ENCODE data around the gene FHIT. TPM values are rescaled to one million over a fixed set of nuclear protein-coding genes. Genes with fewer than 3 reads are reported as not detected.

FHIT gene
- total RNA-seq, 1 experiment from 2014 or later, result 7.8 TPM

DNA sequence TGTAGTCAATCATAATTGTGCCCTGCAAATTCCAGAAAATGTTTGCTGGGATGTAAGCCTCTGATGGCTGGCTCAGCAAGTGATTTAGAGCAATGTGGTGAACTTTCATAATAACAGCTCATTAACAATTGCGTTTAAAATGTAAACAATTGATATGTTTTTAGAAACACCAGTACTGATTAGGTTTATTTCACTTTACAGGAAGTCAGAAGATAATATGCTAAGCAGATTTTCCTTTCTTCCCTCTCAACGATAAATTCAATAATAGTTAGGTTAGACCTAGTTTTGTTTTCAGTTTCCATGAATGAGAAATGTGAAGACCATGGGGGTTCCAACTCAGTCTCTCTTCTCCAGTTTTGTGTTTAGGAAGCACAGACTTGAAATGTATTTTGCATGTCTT lies 71.0 kb downstream of the FHIT start:
- in situ Hi-C loops (cut with HindIII; ENCODE audit: low sequenced_read_pairs), result no loop called here

DNA sequence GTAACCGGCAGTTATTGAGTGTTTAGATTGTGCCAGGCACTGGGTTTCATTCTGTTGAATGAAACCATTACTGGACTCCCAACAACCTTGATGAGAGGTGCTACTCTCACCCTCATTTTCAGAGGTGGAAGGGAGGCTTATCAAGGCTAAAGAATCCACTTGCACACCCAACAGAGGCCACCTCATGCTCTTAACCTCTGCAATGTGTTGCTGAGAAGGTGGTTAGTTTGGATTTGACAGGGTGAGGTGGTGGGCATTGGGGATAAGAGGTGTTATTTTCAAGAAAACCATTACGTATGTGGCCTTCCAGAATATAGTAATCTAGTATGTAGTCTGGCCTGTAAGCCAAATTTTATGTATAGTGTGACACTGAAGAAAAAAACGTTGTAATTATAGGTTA lies 73.1 kb downstream of the FHIT start:
- no peak for DNase-seq (ENCODE audit: low spot score)
- in situ Hi-C loops (cut with HindIII; ENCODE audit: low sequenced_read_pairs), result no loop called here

More for the DNA sequence above, 71.0 kb downstream of the FHIT start:
- DNase-seq (ENCODE audit: low spot score), result no peak

DNA sequence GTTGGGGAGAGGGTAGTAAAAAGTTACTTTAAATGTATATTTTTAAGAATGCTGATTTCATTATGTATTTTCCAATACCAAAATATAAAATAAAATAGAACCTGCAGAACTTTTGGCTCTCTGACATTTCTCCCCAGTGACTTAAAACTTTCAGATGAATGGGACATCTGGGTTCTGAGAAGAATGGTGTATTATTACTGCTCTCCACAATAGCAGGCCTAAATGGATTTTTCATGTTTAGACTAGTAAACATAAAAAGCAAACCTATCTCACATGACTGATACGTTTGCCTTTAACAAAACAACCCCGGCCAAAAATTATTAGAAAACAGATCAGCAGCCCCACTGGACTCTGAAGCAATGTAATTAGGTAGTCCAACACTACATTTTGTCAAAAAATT lies 73.8 kb downstream of the FHIT start:
- in situ Hi-C loops (cut with HindIII; ENCODE audit: low sequenced_read_pairs), result no loop called here

DNA sequence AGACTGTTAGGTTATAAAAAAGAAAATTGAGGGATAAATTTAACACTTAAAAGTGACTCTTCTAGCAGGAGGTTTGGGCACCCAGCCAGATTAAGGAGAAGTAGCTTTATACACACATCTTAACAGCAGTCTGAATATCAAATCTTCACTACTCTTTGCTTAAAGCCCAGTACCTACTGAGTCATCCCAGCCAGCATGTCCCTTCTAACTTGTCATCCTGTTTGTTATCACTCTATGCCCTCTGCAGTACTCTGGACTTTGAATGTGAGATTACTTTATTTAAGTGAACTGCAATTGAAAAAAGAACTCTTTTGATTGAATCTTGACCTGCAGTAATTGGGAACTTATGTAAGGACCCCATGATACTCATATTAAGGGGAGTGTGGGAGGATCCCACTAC lies 77.6 kb downstream of the FHIT start:
- no peak for DNase-seq (ENCODE audit: low spot score)

More for the DNA sequence above, 73.8 kb downstream of the FHIT start:
- DNase-seq (ENCODE audit: low spot score), result no peak

DNA sequence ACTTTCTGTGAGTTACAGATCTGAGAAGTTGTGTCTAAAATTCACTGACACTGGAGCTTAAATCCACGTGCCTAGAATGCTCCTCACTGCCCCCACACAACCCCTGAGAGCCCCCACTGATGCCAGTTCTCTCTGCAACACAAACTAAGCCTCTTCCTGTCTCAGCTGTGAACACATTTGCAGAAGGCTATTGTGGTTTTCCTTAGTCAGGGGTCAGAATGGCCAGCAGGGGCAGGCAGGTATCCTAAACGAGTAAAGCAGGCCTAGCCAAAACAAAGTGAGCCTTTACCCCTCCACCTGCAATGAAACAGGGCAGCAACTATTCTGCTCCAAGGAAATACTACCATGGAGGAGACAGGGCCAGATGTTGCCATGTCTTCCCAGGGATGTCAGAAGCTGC lies 78.6 kb downstream of the FHIT start:
- no peak for DNase-seq (ENCODE audit: low spot score)

More for the DNA sequence above, 77.6 kb downstream of the FHIT start:
- in situ Hi-C loops (cut with HindIII; ENCODE audit: low sequenced_read_pairs), result no loop called here

DNA sequence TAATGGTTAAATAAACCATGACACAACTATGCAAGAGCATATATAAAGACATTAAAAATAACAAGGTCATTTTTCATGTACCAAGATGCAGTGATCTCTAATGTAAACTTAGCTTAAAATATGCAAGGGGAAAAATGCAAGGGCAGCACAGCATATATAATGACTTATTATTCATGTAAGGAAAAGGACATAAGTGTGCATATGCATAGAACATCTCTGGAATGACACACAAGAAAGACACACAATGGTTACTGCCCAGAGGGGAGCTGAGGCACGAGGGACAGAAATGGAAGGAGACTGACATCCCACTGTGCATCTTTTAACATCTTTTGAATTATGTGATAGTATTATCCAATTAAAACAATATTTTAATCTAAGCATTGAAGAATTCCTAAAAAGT lies 79.0 kb downstream of the FHIT start:
- in situ Hi-C loops (cut with HindIII; ENCODE audit: low sequenced_read_pairs), result no loop called here
- no peak for DNase-seq (ENCODE audit: low spot score)

More for the DNA sequence above, 78.6 kb downstream of the FHIT start:
- in situ Hi-C loops (cut with HindIII; ENCODE audit: low sequenced_read_pairs), result no loop called here

DNA sequence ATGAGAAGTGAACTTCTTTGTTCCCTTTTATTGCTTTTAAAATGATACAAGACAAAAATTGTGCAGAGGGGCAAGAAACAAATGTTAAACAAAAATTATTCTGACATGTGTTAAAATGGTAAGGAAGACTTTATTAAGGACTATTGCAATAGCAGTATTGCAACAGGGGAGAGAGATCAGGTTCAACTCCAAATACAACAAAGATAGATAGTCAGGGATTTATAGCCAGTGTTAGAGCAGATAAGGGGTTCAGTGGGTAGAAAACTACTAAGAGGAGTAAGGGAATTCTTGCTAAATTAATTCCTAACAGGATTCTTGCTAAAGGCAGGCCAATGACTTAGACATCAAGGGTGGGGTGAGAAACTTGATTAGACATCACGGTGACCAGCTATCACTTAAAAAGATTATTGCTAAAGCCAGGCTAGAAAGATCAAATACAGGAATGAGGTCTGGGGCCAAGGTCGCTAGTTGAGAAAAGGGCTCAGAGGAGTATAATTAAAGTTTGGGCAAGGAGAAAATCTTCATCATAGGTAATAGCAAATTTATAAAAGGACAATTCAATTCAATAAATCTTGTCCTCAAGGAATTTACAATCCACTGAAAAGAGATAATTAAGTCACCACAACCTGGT lies 81.5 kb downstream of the FHIT start:
- DNase-seq (ENCODE audit: low spot score), result no peak
- in situ Hi-C loops (cut with HindIII; ENCODE audit: low sequenced_read_pairs), result no loop called here

DNA sequence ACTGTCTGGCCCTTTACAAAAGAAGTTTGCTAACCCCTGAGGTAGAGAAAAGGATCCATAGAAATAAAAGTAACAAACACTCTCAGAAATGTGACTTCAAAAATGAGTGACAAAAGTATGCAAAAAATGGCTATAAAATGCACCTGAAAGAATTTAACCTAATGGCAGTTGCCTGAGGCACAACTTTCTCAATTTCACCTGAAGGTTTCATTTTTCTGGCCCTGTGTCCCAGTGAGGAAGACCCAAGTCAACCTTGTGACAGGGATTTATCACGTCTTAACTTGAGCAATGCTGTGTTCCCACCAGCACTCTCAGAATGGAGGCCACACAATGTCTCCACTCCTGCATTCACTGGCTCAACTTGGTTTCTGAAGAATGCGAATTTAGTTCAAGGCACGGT lies 83.0 kb downstream of the FHIT start:
- in situ Hi-C loops (cut with HindIII; ENCODE audit: low sequenced_read_pairs), result no loop called here
- DNase-seq (ENCODE audit: low spot score), result no peak

DNA sequence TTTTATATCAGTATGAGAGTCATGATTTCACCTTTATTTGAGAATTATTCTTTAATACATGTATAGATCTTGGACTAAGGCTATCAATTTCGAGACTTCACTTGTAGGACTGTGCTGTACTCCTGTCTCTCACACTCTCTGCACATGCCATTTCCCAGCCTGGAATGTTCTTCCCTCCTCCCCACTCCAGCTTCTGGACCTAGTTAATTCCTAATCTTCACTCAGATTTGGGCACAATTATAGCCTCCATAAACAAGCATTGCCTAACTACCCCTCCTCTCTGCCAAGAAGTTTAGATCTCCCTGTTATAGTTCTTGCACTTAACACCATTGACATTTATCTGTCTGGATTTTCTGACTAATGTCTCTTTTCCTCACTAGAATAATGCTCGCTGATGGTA lies 88.3 kb downstream of the FHIT start:
- in situ Hi-C loops (cut with HindIII; ENCODE audit: low sequenced_read_pairs), result no loop called here
- DNase-seq (ENCODE audit: low spot score), result no peak

DNA sequence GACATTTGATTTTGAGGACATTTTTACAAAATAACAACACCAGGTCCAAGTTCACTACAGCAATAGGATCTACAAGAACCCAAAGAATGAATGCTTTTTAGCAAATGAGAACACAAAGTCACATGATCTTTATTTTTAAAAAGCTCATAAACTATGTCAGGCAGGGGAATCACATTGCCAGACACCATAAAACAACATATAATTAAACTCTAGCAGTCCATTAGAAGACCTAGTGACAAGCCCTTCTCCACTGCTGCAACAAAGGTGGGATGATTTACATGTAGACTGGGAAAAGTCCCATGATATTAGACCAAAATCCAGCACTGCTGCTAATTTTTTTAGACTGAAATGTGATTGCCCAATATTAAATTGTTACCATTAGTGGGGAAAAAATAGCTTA lies 92.6 kb downstream of the FHIT start:
- DNase-seq (ENCODE audit: low spot score), result no peak
- in situ Hi-C loops (cut with HindIII; ENCODE audit: low sequenced_read_pairs), result no loop called here

DNA sequence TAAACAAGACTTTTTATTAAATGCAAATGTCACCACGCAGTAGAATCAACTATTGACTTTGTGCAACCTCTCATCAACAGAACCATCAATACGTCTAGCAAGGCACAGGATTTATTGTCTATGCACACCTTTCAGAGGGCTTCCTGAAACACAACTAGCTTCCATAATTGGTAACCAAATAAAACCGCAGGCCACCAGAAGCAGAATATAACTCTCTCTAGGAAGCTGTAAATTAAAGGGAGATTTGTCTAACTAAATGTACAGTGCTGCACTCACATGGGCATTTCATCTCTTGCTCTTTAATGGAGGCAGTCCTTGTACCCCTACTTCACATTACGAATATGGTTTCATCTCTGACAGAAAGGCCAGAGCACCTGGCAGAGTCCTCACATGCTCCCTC lies 93.0 kb downstream of the FHIT start:
- DNase-seq (ENCODE audit: low spot score), result no peak
- in situ Hi-C loops (cut with HindIII; ENCODE audit: low sequenced_read_pairs), result no loop called here

DNA sequence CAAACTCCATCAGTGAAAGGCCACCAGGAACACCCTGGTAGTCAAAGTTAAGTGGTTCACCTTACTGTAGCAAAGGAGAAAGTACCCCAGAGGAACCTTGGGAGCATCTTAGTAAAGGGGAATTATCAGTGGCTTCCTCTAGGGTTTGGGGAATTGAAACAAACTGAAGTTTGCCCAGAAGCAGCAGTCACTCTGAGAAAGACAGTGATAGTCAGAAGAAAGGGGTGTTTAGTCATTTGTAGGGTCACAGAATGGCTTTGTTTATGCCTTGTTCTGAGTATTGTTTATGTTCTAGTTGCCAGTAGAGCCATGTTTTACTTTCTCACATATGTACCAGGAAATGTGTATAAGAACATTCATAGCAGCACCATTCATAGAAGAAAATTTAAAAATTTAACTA lies 93.8 kb downstream of the FHIT start:
- in situ Hi-C loops (cut with HindIII; ENCODE audit: low sequenced_read_pairs), result no loop called here
- DNase-seq (ENCODE audit: low spot score), result no peak

DNA sequence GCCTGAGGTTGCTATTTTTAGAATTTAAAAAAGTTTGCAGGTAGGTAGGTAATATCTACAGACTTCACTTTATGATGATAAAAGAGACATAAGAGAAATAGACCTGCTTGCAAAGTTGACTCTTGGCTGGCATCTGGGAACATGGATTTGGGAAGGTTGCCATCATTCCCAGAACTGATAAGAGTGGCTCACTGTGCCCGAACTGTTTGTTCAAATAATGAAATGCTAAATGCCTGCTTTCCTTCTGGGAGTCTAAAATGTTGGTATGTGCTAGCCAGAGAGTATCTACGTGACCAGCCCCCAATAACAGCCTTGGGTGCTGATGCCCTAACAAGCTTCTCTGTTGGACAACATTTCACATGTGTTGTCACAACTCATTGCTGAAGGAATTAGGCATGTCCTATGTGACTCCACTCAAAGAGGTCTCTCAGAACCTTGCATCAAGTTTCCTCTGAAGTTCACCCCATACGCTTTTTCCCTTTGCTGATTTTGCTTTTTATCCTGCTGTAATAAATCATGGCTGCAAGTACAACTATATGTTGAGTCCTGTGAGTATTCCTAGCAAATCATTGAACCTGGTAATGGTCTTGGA lies 95.5 kb downstream of the FHIT start:
- peak; percentile 17 for DNase-seq (ENCODE audit: low spot score)
- in situ Hi-C loops (cut with HindIII; ENCODE audit: low sequenced_read_pairs), result no loop called here

DNA sequence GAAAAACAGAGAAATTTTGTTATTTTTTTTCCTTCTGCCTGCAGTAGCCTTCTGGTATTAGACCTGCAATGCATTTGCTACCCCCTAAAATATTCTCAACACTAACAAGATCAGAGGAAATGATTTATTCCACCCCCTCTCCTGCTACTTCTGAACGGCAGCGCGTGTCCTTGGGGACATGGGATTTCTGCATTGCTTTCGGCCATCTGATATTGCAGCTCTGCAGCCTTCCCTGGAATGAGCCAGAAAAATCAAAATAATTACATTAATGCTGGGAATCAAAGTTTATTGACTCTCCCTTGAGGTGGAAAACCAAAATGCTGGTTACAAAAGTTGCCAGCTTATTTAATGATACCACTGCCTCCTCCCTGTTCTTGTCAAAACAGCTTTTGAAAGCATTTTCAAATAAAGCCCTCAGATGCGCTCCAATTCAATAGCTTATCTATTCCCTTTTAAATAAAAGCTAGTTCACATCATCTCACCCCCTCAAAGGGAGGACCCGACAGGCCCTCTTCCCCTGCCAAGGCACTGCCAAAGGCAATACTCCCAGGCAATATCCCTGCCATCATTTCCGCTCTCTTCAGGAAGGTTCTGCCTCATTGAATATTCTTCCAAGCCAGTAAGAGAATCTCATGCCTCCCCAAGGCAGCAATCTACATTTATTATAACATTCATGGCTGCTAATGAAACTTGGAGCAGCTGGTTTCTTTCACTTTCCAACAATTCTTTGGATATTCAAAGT lies 96.6 kb downstream of the FHIT start:
- in situ Hi-C loops (cut with HindIII; ENCODE audit: low sequenced_read_pairs), result no loop called here
- no peak for DNase-seq (ENCODE audit: low spot score)

DNA sequence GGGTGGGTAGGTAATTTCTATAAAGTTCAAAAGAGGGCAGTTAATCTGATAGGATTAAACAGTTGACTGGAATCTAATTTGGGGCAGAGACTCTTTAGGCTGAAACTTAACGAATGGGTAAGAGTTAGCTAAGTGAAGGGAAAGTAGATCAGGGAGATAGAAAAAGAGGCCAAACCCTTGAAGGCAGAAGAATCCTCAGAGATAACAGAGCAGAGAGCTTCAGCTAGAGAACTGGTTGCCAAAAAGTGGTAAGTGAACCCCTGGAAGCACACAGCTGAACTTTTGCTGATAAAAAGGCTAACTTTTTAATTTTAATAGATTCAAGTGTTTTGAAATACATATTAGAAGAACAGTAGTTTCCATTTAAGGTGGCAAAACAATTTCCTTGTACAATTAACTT lies 99.2 kb downstream of the FHIT start:
- no peak for DNase-seq (ENCODE audit: low spot score)
- in situ Hi-C loops (cut with HindIII; ENCODE audit: low sequenced_read_pairs), result no loop called here

DNA sequence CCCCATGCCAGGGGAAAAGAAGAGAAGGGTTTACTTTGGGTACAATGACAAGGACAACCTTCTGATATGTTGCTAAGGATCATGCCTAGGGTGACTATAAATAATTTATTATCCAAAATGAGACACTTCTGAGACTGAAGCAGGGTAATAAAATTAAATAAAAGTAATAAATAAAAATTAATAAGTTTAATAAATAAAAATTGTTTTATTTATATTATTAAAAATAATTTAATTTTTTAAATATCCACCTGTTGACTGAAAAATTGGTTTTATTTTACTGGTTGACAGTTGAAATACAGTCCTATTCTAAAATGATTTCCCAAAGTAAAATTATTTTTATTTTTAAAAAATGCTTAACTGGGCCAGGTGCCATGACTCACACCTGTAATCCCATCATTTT lies 102.0 kb downstream of the FHIT start:
- in situ Hi-C loops (cut with HindIII; ENCODE audit: low sequenced_read_pairs), result no loop called here
- no peak for DNase-seq (ENCODE audit: low spot score)

DNA sequence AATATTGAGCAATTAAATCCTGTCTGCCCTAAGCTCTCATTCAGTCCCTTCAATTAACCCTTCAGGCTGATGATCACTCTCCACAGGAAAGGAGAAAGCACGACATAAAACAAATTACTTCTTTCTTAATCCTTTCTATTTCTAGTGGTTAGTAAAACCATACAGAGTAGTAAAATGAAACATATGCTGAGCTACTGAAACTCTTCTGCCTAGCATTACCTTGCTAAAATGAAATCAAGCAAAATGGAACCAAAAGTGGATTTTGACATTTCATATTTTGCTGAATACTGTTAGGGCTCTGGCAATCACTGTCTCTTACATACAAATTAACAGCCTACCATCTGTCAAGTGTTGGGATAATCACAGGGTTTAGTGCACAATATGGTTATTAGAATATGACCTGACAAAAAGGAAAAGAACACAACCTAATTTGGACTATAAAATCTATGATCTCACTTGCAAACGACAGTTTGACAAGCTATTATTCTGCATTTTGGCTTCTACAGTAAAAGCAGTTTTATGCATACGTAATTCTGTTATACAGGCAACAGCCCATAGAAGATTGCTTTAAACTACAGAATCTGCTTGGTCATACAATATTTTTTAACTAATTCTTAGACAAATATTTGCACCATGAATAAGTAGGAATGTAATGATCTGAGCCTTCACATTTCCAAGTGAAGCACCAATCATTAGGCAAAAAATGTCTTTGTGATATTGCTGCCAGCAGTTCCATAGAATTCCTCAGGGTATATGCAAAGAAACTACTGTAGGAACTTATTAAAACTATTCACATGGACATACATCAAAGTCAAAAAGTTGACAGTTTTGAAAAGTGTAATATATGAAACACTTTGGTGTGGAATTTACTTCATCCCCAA lies 105.0 kb downstream of the FHIT start:
- peak; percentile 76 for DNase-seq (ENCODE audit: low spot score)
- in situ Hi-C loops (cut with HindIII; ENCODE audit: low sequenced_read_pairs), result no loop called here

DNA sequence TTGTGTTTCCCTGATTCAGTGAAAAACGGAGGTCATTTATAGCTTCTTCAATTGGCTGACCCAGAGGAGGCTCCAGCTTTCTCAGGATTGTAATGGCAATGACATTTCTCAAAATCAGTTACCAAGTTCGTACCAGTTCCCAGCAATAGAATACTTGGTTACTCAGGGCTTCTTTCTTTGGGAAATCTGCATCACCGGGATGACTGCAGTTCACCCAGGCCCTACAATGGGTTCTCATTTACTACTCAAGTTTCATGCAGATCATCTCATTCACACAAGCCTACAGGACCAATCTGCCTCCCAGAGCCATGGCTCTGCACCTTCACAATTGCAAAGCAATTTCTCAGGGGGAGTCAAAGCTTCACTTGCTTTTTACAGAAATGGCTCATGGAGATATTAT lies 109.6 kb downstream of the FHIT start:
- DNase-seq (ENCODE audit: low spot score), result no peak
- in situ Hi-C loops (cut with HindIII; ENCODE audit: low sequenced_read_pairs), result no loop called here

DNA sequence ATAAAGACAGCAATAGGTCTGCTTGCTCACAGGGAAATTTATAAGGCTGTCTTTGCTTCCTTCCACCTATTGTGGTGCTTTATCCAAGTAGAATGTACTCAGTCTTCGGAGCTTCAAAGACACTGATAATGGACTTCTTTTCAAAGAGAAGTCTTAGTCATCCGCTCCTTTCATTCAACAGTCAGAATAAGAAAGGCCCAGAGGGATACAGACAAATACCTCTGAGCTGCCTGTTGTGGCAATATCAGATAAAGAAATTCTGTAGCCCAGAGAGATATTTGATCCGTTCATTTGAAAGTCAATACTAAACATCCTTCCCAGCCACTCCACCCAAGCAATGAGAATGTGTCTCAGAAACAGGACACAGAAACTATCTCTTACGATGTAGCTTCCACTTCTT lies 110.0 kb downstream of the FHIT start:
- no peak for DNase-seq (ENCODE audit: low spot score)
- in situ Hi-C loops (cut with HindIII; ENCODE audit: low sequenced_read_pairs), result no loop called here

DNA sequence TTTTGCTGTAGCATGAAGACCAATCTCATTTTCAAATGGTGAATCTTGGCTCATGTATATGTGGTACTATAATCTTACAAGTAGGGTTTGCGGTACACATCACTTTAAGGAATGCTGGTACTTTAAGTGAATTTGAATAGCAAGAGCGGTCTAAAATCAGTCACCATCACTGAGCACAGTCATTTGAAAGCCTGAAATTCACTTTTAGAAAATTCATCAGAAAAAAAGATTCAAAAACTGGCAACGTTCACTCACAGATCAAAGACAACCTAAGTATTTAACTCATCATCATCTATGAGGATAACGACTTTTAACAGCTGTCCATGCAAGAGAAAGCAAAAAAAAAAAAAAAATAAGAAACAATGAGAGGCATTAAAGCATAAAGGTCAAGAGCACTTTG lies 111.6 kb downstream of the FHIT start:
- in situ Hi-C loops (cut with HindIII; ENCODE audit: low sequenced_read_pairs), result no loop called here
- DNase-seq (ENCODE audit: low spot score), result no peak
